ENCODE measurements around the gene SP140L. TPM values are rescaled to one million over a fixed set of nuclear protein-coding genes. Genes with fewer than 3 reads are reported as not detected.

The SP140L gene
- total and polyA plus RNA-seq, 2 of the 8 experiments (the other 6 are each of a cell fraction or from before 2014, with no cell fraction given) = 0.36 to 1.5 TPM

- TF ChIP-seq CTBP2 (IDR thresholded peaks at IDR 0.05; ENCODE audit: borderline replicate concordance, insufficient read depth, insufficient read length, low read length) (no peak), HDAC2 (IDR thresholded peaks at IDR 0.05; ENCODE audit: borderline replicate concordance in 1 of 2, low read depth in 2 of 2, low read length in 2 of 2) (no peak), SIRT6 (IDR thresholded peaks at IDR 0.05; ENCODE audit: low read length) (no peak), POLR2AphosphoS5 (IDR thresholded peaks at IDR 0.05; ENCODE audit: low read depth, low read length) (no peak), BCL11A (IDR thresholded peaks at IDR 0.05; ENCODE audit: low read depth in 2 of 2, low read length in 2 of 2) (no peak)
Measured at GRCh38 chr2:230327418-230328154, 593 bp downstream of the SP140L start (continued).

Data from H1 (cell line).